Hepatocyte (in vitro differentiated cells): ENCODE results near the gene DCC.

Source experiments
- CTCF ChIP-seq: fragments of 200-600 bp; sonication (generic); IDR thresholded peaks from 2 replicates; pipeline ENCODE4 v1.5.1; 2016; ENCODE audit warnings: antibody characterized with exemption, mild to moderate bottlenecking; ENCODE audit not compliant: poor library complexity
- EZH2 ChIP-seq: fragments of 200-600 bp; sonication (generic); IDR thresholded peaks from 2 replicates; pipeline ENCODE4 v1.6.1; 2016; ENCODE audit warnings: antibody characterized with exemption, mild to moderate bottlenecking, borderline replicate concordance
- EZH2phosphoT487 ChIP-seq: fragments of 200-600 bp; sonication (generic); IDR thresholded peaks from one replicate; pipeline ENCODE4 v1.6.1; 2018; ENCODE audit warnings: antibody characterized with exemption, mild to moderate bottlenecking, low read depth, moderate library complexity; ENCODE audit not compliant: unreplicated experiment, severe bottlenecking

- TF ChIP-seq CTCF (no peak), EZH2phosphoT487 (no peak), EZH2 (no peak)
Observed at GRCh38 chr18:53534695-53535094, 1194.7 kb downstream of the DCC start.
